Adrenal gland (tissue), 12 donors: ENCODE data around the gene MYO1E. TPM values are rescaled to one million over a fixed set of nuclear protein-coding genes. Genes with fewer than 3 reads are reported as not detected.

ENCODE experiments used
- DNase-seq, 7 donors: peaks; one replicate each; pipeline ENCODE4 v3.0.0-alpha.2; 2019 to 2020
- H3K27ac ChIP-seq, 5 donors: fragments of 200-600 bp; sonication (generic) in 4 of 5; 1 replicate in 3 of 5; 2 replicates in 2 of 5; pipeline versions ENCODE4 v1.5.1 to v1.8.0; 2016 to 2020; ENCODE audit warnings: mild to moderate bottlenecking in 1 of 5
- H3K27me3 ChIP-seq: fragments of 200-600 bp; 2 replicates; pipeline ENCODE4 v1.8.0; 2021
- H3K36me3 ChIP-seq, 2 donors: fragments of 200-600 bp; replicated peaks in 1 of 2; 1 replicate in 1 of 2; 2 replicates in 1 of 2; pipeline versions ENCODE4 v1.5.1 to v1.8.0; 2018 to 2022
- H3K4me1 ChIP-seq, 2 donors: fragments of 200-600 bp; replicated peaks in 1 of 2; 1 replicate in 1 of 2; 2 replicates in 1 of 2; pipeline versions ENCODE4 v1.5.1 to v1.8.0; 2018 to 2021
- H3K4me3 ChIP-seq, 4 donors: fragments of 200-600 bp; sonication (generic) in 3 of 4; one replicate each; pipeline ENCODE4 v1.5.1; 2016 to 2018
- H3K9me3 ChIP-seq, 3 donors: fragments of 200-600 bp; sonication (generic) in 1 of 3; replicated peaks in 1 of 3; 1 replicate in 2 of 3; 2 replicates in 1 of 3; pipeline versions ENCODE4 v1.5.1 to v1.8.0; 2016 to 2021
- POLR2A ChIP-seq, 2 donors: fragments of 450-650 bp; IDR thresholded peaks; one replicate each; pipeline ENCODE4 v1.6.1; 2017; ENCODE audit warnings: antibody characterized with exemption in 2 of 2, mild to moderate bottlenecking in 2 of 2, moderate library complexity in 1 of 2
- WGBS, 4 donors: extraction: QIAGEN DNeasy Blood & Tissue Kit in 2 of 4; methylation state at CpG; one replicate each; pipeline versions ENCODE4 v1.1.5 to v1.1.7; 2013 to 2017; 5-methylcytosine and 5-hydroxymethylcytosine counted together
- intact Hi-C, 2 donors: fragments of 100-400 bp; cut with DNase I; formaldehyde crosslinking; loops; one replicate each; pipeline versions ENCODE4 v1.14.1 to v1.15.0; 2022 to 2023
- polyA plus RNA-seq, 3 donors: library from polyadenylated mRNA; stranded (reverse); fragments of 200-250 nt in 2 of 3; fragments of 350-450 nt in 1 of 3; fragmentation: Illumina TruSeq in 1 of 3; extraction: RNeasy Lipid Tissue Mini Kit (QIAGEN cat#74804) in 1 of 3; gene quantifications; one replicate each; pipeline ENCODE4 v1.2.3, GENCODE V29; 2013 to 2014
- total RNA-seq, 9 donors: library from RNA; depleted of rRNA in 4 of 9; stranded (reverse); fragments of >200 nt in 4 of 9; fragments of 120-200 nt in 1 of 9; fragmentation: NEBNext Ultra II Directional in 1 of 9; extraction: Animal tissue kit (Norgen Biotek cat#: 25700) in 1 of 9; gene quantifications; one replicate each; pipeline versions ENCODE4 v1.1.0 to v1.2.4, GENCODE V29; 2013 to 2023
- TF ChIP-seq, protein P1 (sequence below), 6 experiments: fragments of 450-650 bp in 4 of 6; fragments of 200-600 bp in 2 of 6; sonication (generic) in 1 of 6; IDR thresholded peaks; 1 replicate in 5 of 6; 2 replicates in 1 of 6; pipeline versions ENCODE4 v1.5.1 to v1.8.0; 2016 to 2021; ENCODE audit warnings: antibody characterized with exemption in 6 of 6, mild to moderate bottlenecking in 2 of 6, moderate library complexity in 1 of 6
- donor health status: healthy with polysubstance abuse.
- donor health status: Bipolar disorder and iron deficiency.
- donor health status: DM: yes; HTN: yes; CAD: no.
- donor health status: DM: no; HTN: no; CAD: no.
- donor health status: DM: no; HTN: no; CAD: no.
- donor health status: DM: yes; HTN: yes; CAD: no.

The MYO1E gene
- total and polyA plus RNA-seq, 12 donors, result 11.9 to 50.8 (median 26.0) TPM

DNA sequence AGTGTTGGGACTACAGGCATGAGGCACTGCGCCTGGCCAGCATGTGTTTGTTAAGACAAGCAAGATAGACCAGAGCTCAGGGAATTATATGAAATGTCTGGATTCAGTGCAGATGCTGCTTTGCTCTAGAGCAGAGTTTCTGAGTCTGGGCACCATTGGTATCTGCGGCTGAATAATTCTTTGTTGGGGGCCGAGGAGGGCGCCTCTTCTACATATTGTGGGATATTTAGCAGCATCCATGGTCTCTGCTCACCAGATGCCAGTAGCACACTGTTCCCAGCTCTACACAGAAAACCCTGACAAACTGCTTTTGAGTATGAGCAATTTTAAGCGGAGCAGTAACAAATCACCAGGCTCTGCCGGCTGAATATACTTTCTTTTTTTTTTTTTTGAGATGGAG is 169.7 kb downstream of the MYO1E start:
- Histone ChIP-seq H3K27ac (no peak overlapping the region), H3K36me3 (no peaks in the 10 kb centered on the region), H3K9me3 (no peaks in the 10 kb centered on the region), H3K4me3 (no peak overlapping the region), H3K4me1 (no peaks in the 10 kb centered on the region), H3K27me3 (no peaks in the 10 kb centered on the region)
- WGBS, 4 donors, result 87 to 97% (median 91%) methylated on average over 5 to 6 of the region's 6 CpGs
- intact Hi-C loops, result no loop called here
- no peak for TF ChIP-seq POLR2A (IDR thresholded peaks at IDR 0.05)
- TF ChIP-seq, protein P1, sequence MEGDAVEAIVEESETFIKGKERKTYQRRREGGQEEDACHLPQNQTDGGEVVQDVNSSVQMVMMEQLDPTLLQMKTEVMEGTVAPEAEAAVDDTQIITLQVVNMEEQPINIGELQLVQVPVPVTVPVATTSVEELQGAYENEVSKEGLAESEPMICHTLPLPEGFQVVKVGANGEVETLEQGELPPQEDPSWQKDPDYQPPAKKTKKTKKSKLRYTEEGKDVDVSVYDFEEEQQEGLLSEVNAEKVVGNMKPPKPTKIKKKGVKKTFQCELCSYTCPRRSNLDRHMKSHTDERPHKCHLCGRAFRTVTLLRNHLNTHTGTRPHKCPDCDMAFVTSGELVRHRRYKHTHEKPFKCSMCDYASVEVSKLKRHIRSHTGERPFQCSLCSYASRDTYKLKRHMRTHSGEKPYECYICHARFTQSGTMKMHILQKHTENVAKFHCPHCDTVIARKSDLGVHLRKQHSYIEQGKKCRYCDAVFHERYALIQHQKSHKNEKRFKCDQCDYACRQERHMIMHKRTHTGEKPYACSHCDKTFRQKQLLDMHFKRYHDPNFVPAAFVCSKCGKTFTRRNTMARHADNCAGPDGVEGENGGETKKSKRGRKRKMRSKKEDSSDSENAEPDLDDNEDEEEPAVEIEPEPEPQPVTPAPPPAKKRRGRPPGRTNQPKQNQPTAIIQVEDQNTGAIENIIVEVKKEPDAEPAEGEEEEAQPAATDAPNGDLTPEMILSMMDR (IDR thresholded peaks at IDR 0.05), result no peak
- DNase-seq, result no peak

DNA sequence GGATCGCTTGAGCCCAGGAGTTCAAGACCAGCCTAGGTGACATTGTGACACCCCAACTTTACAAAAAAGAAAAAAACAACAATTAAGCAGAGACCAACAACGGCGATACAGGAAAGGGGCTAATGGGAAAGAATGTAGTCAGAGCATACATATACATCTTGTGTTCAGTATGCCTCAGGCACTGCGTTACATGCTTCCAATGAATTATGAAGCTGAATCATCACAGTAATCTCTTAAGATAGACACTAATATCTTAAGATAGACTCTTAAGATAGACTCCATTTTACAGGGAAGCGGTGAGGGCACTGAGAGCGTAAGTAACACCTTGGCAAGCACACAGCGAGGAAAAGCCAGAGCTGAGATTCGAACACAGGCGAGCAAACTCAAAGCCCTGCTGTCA is 172.1 kb downstream of the MYO1E start:
- Histone ChIP-seq H3K4me3 (no peak overlapping the region), H3K27ac (no peak overlapping the region), H3K4me1 (no peaks in the 10 kb centered on the region), H3K9me3 (no peaks in the 10 kb centered on the region), H3K36me3 (no peaks in the 10 kb centered on the region), H3K27me3 (no peaks in the 10 kb centered on the region)
- DNase-seq, result no peak
- 96 to 97% (median 96%) methylated on average over 9 of the region's 9 CpGs for WGBS, 4 donors
- intact Hi-C loops, result no loop called here
- TF ChIP-seq, protein P1 (IDR thresholded peaks at IDR 0.05), result no peak
- no peak for TF ChIP-seq POLR2A (IDR thresholded peaks at IDR 0.05)

DNA sequence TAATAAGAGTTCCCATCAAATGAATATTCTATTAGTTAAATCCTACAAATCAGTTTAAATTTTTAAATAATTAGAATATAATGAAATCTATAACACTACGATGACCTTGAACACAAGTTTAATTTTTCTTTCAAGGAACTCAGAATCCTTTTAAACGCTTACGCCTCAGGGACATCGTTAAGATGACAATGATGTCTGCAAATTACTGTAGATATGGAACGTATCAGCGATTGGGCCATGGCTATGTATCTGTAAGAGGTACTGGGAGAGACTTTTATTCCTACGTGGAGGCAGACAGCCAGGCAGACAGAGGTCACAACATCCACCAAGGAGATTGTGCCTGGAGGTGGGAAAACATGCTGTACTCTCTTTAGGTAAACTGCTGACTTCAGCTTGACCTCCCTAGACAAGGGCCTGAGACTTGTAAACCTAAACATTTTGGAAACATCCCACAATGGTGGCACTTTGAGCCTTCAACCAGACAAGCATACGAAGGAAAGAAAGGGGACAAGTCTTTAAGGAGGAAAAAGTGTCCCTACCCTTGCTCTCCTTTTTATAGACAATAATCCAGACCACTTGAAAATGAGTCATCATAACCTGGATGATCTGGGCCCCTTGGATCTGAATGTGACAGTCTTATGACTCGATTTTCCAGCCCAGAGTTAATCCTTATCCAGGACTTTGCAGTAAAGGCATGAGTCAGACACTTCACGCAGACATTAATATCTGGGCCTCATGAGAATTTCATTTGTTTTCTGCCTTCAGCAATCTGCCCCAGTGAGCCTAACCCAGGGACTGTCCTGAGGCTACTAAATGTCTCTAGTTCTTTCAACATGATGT is 172.8 kb downstream of the MYO1E start:
- intact Hi-C loops, result no loop called here

GRCh38 chr15:59197454-59197853 is 175.2 kb downstream of the MYO1E start:
- H3K4me3 ChIP-seq, result no peak overlapping the region
- intact Hi-C loops, result no loop called here
- no peak for TF ChIP-seq POLR2A (IDR thresholded peaks at IDR 0.05)
- TF ChIP-seq, protein P1 (IDR thresholded peaks at IDR 0.05), result no peak
- no peaks in the 10 kb centered on the region for H3K27me3 ChIP-seq
- no peaks in the 10 kb centered on the region for H3K4me1 ChIP-seq
- no peaks in the 10 kb centered on the region for H3K36me3 ChIP-seq
- no peak overlapping the region for H3K27ac ChIP-seq
- DNase-seq, result no peak
- no peaks in the 10 kb centered on the region for H3K9me3 ChIP-seq
- WGBS, 4 donors, result 85 to 97% (median 88%) methylated on average over 2 of the region's 2 CpGs

More for the DNA sequence above, 172.8 kb downstream of the MYO1E start:
- TF ChIP-seq POLR2A (IDR thresholded peaks at IDR 0.05), result no peak
- TF ChIP-seq, protein P1 (IDR thresholded peaks at IDR 0.05), result no peak
- no peak for DNase-seq
- WGBS, 4 donors, result 86 to 88% (median 87%) methylated on average over 10 of the region's 10 CpGs
- no peak overlapping the region for H3K4me3 ChIP-seq
- no peaks in the 10 kb centered on the region for H3K4me1 ChIP-seq
- no peaks in the 10 kb centered on the region for H3K36me3 ChIP-seq
- H3K27ac ChIP-seq, result no peak overlapping the region
- H3K27me3 ChIP-seq, result no peaks in the 10 kb centered on the region
- no peaks in the 10 kb centered on the region for H3K9me3 ChIP-seq
